GM12878 (cell line): Measurements from ENCODE around the gene KCNS1. TPM values are rescaled to one million over a fixed set of nuclear protein-coding genes. Genes with fewer than 3 reads are reported as not detected.

Experiments
- ATAC-seq: fragments of 200-7000 bp; cut with Tn5 transposase; 3 replicates; pipeline ENCODE4 v1.9.1; 2020; ENCODE audit warnings: mild to moderate bottlenecking, moderate library complexity
- BruUV-seq: library from RNA; stranded (reverse); fragments of 400-500 nt; replicated peaks from 2 replicates; lab custom pipeline; 2021; lab: Mats Ljungman, UMichigan
- CTCF ChIA-PET: fragments of 300-600 bp; sonication (Branson Sonifier 250); formaldehyde crosslinking; extraction: SDS; loops from one replicate; lab custom pipeline; 2021; ENCODE audit warnings: inconsistent platforms; lab: Yijun Ruan, JAX
- POLR2A ChIA-PET: fragments of 350-600 bp; formaldehyde crosslinking; extraction: SDS; loops from one replicate; lab custom pipeline; 2021; ENCODE audit warnings: inconsistent platforms; lab: Charles Lee
- RAD21 ChIA-PET: fragments of 300-600 bp; sonication (Branson Sonifier 250); formaldehyde crosslinking; loops from one replicate; lab custom pipeline; 2023; ENCODE audit warnings: antibody characterized with exemption; ENCODE audit not compliant: unreplicated experiment; lab: Charles Lee
- SMC1A ChIA-PET: fragments of 300-600 bp; sonication (Branson Sonifier 250); formaldehyde crosslinking; loops from one replicate; lab custom pipeline; 2023; ENCODE audit not compliant: unreplicated experiment, uncharacterized antibody; lab: Charles Lee
- DNase-seq: peaks from one replicate; pipeline ENCODE4 v3.0.0-alpha.2; 2011; ENCODE audit warnings: low read depth, low spot score
- FAIRE-seq: peaks from 3 replicates; lab custom pipeline; 2011; peaks lifted over from hg19 to GRCh38; lab: Jason Lieb, UNC
- H2AFZ ChIP-seq: 2 replicates; pipeline ENCODE4 v1.6.0; 2011; ENCODE audit warnings: low read depth, low read length, control low read depth; ENCODE audit not compliant: control insufficient read depth
- H3K27ac ChIP-seq: 2 replicates; pipeline ENCODE4 v1.5.1; 2011; ENCODE audit warnings: control low read depth; ENCODE audit not compliant: control insufficient read depth, insufficient read depth
- H3K27me3 ChIP-seq, 2 experiments: replicated peaks in 1 of 2; 2 replicates each; pipeline versions ENCODE4 v1.6.0 to v1.6.1; 2011; ENCODE audit warnings: low read length in 1 of 2; ENCODE audit not compliant: control insufficient read depth in 2 of 2, insufficient read depth in 2 of 2
- H3K36me3 ChIP-seq, 2 experiments: 2 replicates each; pipeline ENCODE4 v1.5.1; 2011; ENCODE audit warnings: low read length in 1 of 2; ENCODE audit not compliant: control insufficient read depth in 2 of 2, insufficient read depth in 2 of 2
- H3K4me1 ChIP-seq: 2 replicates; pipeline ENCODE4 v1.6.1; 2011; ENCODE audit warnings: mild to moderate bottlenecking, low read length, moderate library complexity, mixed read lengths; ENCODE audit not compliant: control insufficient read depth, insufficient read depth
- H3K4me2 ChIP-seq: 2 replicates; pipeline ENCODE4 v1.6.0; 2011; ENCODE audit warnings: control low read depth; ENCODE audit not compliant: control insufficient read depth, insufficient read depth
- H3K4me3 ChIP-seq: fragments of 200-600 bp; sonication (generic); 2 replicates; pipeline ENCODE4 v1.5.1; 2016
- H3K79me2 ChIP-seq: 2 replicates; pipeline ENCODE4 v1.6.0; 2011; ENCODE audit warnings: low read length; ENCODE audit not compliant: control insufficient read depth, insufficient read depth
- H3K9ac ChIP-seq: 2 replicates; pipeline ENCODE4 v1.8.0; 2011; ENCODE audit warnings: low read length, control low read depth, mixed read lengths; ENCODE audit not compliant: control insufficient read depth, insufficient read depth
- H3K9me3 ChIP-seq: replicated peaks from 3 replicates; pipeline ENCODE4 v1.5.1; 2011; ENCODE audit warnings: mild to moderate bottlenecking, low read length; ENCODE audit not compliant: control insufficient read depth, insufficient read depth
- H4K20me1 ChIP-seq: 2 replicates; pipeline ENCODE4 v1.6.0; 2011; ENCODE audit not compliant: control insufficient read depth, insufficient read depth
- BACH1 ChIP-seq: fragments of 450-650 bp; IDR thresholded peaks from 2 replicates; pipeline ENCODE4 v1.6.1; 2017; ENCODE audit warnings: mild to moderate bottlenecking, borderline replicate concordance
- CBX5 ChIP-seq: sonication (generic); IDR thresholded peaks from 2 replicates; pipeline ENCODE4 v1.6.1; 2016; ENCODE audit warnings: low read depth, moderate library complexity, mild to moderate bottlenecking, inconsistent platforms
- CHD2 ChIP-seq: IDR thresholded peaks from 2 replicates; pipeline ENCODE4 v1.6.1; 2011; ENCODE audit warnings: low read depth, low read length, improper control_type of control experiment, borderline replicate concordance
- EZH2 ChIP-seq: IDR thresholded peaks from 2 replicates; pipeline ENCODE4 v1.6.1; 2012; ENCODE audit warnings: low read depth, mild to moderate bottlenecking, control low read depth, inconsistent platforms, low read length, borderline replicate concordance; ENCODE audit not compliant: control insufficient read depth
- JUND ChIP-seq: IDR thresholded peaks from 2 replicates; pipeline ENCODE4 v1.6.1; 2012; ENCODE audit warnings: low read depth, mild to moderate bottlenecking, low read length, improper control_type of control experiment, moderate library complexity
- MXI1 ChIP-seq: fragments of 150-350 bp; IDR thresholded peaks from 2 replicates; pipeline ENCODE4 v1.6.1; 2011; ENCODE audit warnings: low read depth, mild to moderate bottlenecking, inconsistent platforms, low read length, improper control_type of control experiment
- NFYB ChIP-seq: IDR thresholded peaks from 2 replicates; pipeline ENCODE4 v1.6.1; 2011; ENCODE audit warnings: low read depth, mild to moderate bottlenecking, low read length, improper control_type of control experiment, moderate library complexity; ENCODE audit not compliant: insufficient read depth
- PBX3 ChIP-seq: IDR thresholded peaks from 2 replicates; pipeline ENCODE4 v1.6.1; 2011; ENCODE audit warnings: mild to moderate bottlenecking, low read depth, low read length, moderate library complexity; ENCODE audit not compliant: insufficient replicate concordance
- PML ChIP-seq: IDR thresholded peaks from 2 replicates; pipeline ENCODE4 v1.6.1; 2012; ENCODE audit warnings: low read length, inconsistent platforms
- SRF ChIP-seq, 2 experiments: IDR thresholded peaks; 2 replicates each; pipeline ENCODE4 v1.6.1; 2011; ENCODE audit warnings: low read depth in 2 of 2, low read length in 2 of 2, mild to moderate bottlenecking in 1 of 2, moderate library complexity in 1 of 2
- WGBS: methylation state at CpG from one replicate; pipeline ENCODE4 v1.1.6; 2016; ENCODE audit warnings: low lambda C conversion rate; ENCODE audit not compliant: insufficient replicate concordance, insufficient coverage; ENCODE audit errors: missing lambda C conversion rate; 5-methylcytosine and 5-hydroxymethylcytosine counted together
- in situ Hi-C: fragments of 300-500 bp; cut with MboI; formaldehyde crosslinking; loops from 9 replicates; pipeline ENCODE4 v1.14.3; 2018; ENCODE audit warnings: mixed read lengths
- intact Hi-C: fragments of 100-400 bp; cut with micrococcal nuclease; formaldehyde crosslinking; loops from one replicate; pipeline ENCODE4 v1.14.2; 2022; ENCODE audit not compliant: unreplicated experiment
- polyA plus RNA-seq, 11 experiments: library from polyadenylated mRNA; depleted of rRNA in 4 of 11; unstranded in 6 of 11; stranded (reverse) in 5 of 11; fragments of >200 nt; fragmentation: Nextera tagmentation in 4 of 11; fragmentation: Illumina TruSeq in 1 of 11; extraction: Ambion mirVana in 4 of 11; extraction: Trizol in 1 of 11; gene quantifications; 1 replicate in 1 of 11; 2 replicates in 10 of 11; pipeline versions ENCODE4 v1.2.1 to v1.2.3, GENCODE V29; 2011 to 2016; ENCODE audit warnings: inconsistent platforms in 2 of 11, missing spikeins in 2 of 11, low read depth in 1 of 11
- total RNA-seq, 4 experiments: library from RNA; depleted of rRNA in 3 of 4; stranded (reverse); fragments of >200 nt in 3 of 4; fragmentation: Illumina TruSeq in 1 of 4; extraction: Trizol in 1 of 4; gene quantifications; 2 replicates each; pipeline versions ENCODE4 v1.2.1 to v1.2.3, GENCODE V29; 2013 to 2021

Gene KCNS1
- total and polyA plus RNA-seq, 10 of the 15 experiments (the other 5 are each of a cell fraction or from before 2014, with no cell fraction given), result not detected

- ATAC-seq (no peak), FAIRE-seq (no peak), DNase-seq (no peak)
- CTCF ChIA-PET, result interaction anchor here (0.6 to 5.9 kb wide), 50 partner anchors 9 to 726 kb away, joined by 3 to 162 read pairs (median 6); partner anchors contain the start of genes KCNS1, PABPC1L and TOMM34
- in situ Hi-C loops, result no loop called here
- Histone ChIP-seq H3K9ac (no peak overlapping the region), H3K9me3 (no peaks in the 10 kb centered on the region), H3K27ac (no peak overlapping the region), H3K4me1 (peaks cover 2% of the 10 kb centered on the region), H3K4me3 (no peak overlapping the region)
- whole genome bisulfite sequencing, result 96% methylated on average over 3 of the region's 3 CpGs
- intact Hi-C loops, result loop anchor here (1.0 kb wide), 1 partner anchor 52 kb away; no protein-coding TSS in a partner anchor
- TF ChIP-seq EZH2 (no peak), JUND (no peak), PML (no peak), PBX3 (no peak), NFYB (no peak), SRF (IDR thresholded peaks at IDR 0.05; ENCODE audit: low read depth in 2 of 2, low read length in 2 of 2) (no peak), MXI1 (no peak), CBX5 (no peak), BACH1 (no peak), CHD2 (no peak)
- TF ChIP-seq, all 136 proteins: peak for 0
- H3K79me2 ChIP-seq, result peaks cover 8% of the 10 kb centered on the region
- ChIA-PET SMC1A (interaction anchor here (0.6 to 5.3 kb wide), 22 partner anchors 8 to 273 kb away, joined by 3 to 108 read pairs (median 5); partner anchors contain the start of gene WFDC5), POLR2A (interaction anchor here (0.6 to 1.5 kb wide), 5 partner anchors 11 to 118 kb away, joined by 3 read pairs; no protein-coding TSS in a partner anchor), RAD21 (interaction anchor here (0.6 to 5.1 kb wide), 21 partner anchors 8 to 249 kb away, joined by 3 to 85 read pairs (median 4); no protein-coding TSS in a partner anchor)
- H4K20me1 ChIP-seq, result peaks cover 3% of the 10 kb centered on the region; the same call in 1 of the 2 replicates
- no peaks in the 10 kb centered on the region for H3K27me3 ChIP-seq
- no peak overlapping the region for H2AFZ ChIP-seq
- H3K36me3 ChIP-seq, result peaks cover 5 to 24% of the 10 kb centered on the region in 2 experiments
- H3K4me2 ChIP-seq, result no peak overlapping the region
- no TSS peak for BruUV-seq
These were observed 56.3 kb downstream of the KCNS1 start for GRCh38 chr20:45044601-45045000.
